ENCODE data around the gene LRRC37A3.
"Not testable (repeated sequence)": the region's sequence is repeated elsewhere in the genome, so short reads cannot be mapped to it uniquely, and the experiment has no call there.

LRRC37A3 gene

DNA sequence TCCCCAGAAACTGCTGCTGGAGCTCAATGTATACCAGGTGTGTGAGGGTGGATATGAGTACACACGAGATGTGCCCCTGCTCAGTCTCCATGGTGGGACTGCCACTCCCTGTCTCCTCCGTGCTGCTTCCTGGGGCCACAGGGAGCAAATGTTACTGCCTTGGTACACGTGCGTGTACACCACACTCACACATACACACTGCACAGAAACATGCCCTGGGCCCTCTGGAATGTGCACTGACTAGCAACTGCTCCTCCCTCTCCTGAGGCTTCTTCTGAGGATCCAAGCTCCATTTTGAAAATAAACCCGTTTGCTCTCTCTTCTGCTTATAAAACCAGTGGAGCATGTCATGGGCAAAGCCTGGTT, 103.5 kb downstream of the LRRC37A3 start:
- not testable (repeated sequence) for H3K9ac ChIP-seq (ENCODE audit: low read depth, low read length); H3K27me3 ChIP-seq (ENCODE audit: control insufficient read depth, insufficient read depth, low read length); H3K4me3 ChIP-seq (ENCODE audit: low read depth, low read length)

GRCh38 chr17:64814993-64815832, 104.1 kb downstream of the LRRC37A3 start:
- not testable (repeated sequence) for H3K9me3 ChIP-seq (ENCODE audit: control insufficient read depth, insufficient read depth, low read length); H3K27me3 ChIP-seq (ENCODE audit: control insufficient read depth, insufficient read depth, low read length); H3K36me3 ChIP-seq (ENCODE audit: control insufficient read depth, insufficient read depth, low read length); H3K9ac ChIP-seq (ENCODE audit: low read depth, low read length); H3K4me3 ChIP-seq (ENCODE audit: low read depth, low read length); H3K4me1 ChIP-seq (ENCODE audit: control insufficient read depth, insufficient read depth, low read length)

More for the DNA sequence above, 103.5 kb downstream of the LRRC37A3 start:
- H3K4me1 ChIP-seq (ENCODE audit: control insufficient read depth, insufficient read depth, low read length); H3K9me3 ChIP-seq (ENCODE audit: control insufficient read depth, insufficient read depth, low read length); H3K36me3 ChIP-seq (ENCODE audit: control insufficient read depth, insufficient read depth, low read length): not testable (repeated sequence)

DNA sequence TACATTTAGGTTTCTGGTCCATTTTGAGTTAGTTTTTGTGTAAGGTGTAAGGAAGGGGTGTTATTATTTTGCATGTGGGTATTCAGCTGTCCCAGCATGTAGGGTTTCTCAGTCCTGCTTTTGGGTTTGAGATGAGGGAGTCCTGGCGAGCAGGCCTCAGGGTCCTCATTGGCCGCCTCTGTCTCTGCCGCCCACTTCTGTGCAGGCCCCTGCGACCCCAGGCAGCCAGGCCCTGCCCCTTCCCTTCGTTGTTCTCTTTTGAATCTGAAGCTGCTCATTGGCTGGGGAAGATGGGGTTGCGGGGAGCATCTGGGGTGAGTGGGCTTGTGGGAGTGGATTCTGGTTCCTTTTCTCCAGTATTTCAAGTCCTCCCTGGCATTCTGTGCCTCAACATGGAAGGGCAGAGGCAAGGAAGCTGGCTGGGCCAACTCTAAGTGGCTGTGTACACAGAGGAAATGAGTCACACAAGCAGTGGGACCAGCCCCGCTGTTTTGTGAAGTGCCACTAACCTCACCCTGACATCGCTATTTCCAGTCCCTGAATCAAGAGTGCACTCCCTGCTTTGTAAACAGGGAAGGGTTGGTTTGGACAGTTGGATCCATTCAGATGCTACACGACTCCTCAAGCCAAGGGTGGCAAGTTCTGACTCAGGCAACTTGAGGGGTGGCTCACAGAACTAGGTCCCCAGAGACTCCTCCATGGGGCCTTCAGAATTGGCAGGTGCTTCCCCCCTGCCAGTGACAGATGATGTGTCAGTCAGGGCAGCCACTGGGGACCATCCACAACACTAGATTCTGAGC, 110.9 kb downstream of the LRRC37A3 start:
- H3K9me3 ChIP-seq (ENCODE audit: control insufficient read depth, insufficient read depth, low read length); H3K36me3 ChIP-seq (ENCODE audit: control insufficient read depth, insufficient read depth, low read length); H3K9ac ChIP-seq (ENCODE audit: low read depth, low read length); H3K4me1 ChIP-seq (ENCODE audit: control insufficient read depth, insufficient read depth, low read length); H3K27me3 ChIP-seq (ENCODE audit: control insufficient read depth, insufficient read depth, low read length); H3K4me3 ChIP-seq (ENCODE audit: low read depth, low read length): not testable (repeated sequence)
